SK-N-SH (cell line): ENCODE measurements around the gene FAM168A. TPM values are rescaled to one million over a fixed set of nuclear protein-coding genes. Genes with fewer than 3 reads are reported as not detected.

Experiments used
- CTCF ChIA-PET: fragments of 300-600, 350-600 bp; formaldehyde crosslinking; extraction: SDS; loops from one replicate; lab custom pipeline; 2021; lab: Yijun Ruan, JAX
- POLR2A ChIA-PET: fragments of 350-600 bp; sonication (Branson Sonifier 250); formaldehyde crosslinking; extraction: SDS; loops from one replicate; lab custom pipeline; 2020; ENCODE audit warnings: antibody characterized with exemption, inconsistent platforms; lab: Yijun Ruan, JAX
- DNase-seq: peaks from one replicate; pipeline ENCODE4 v3.0.0; 2012
- H2AFZ ChIP-seq: fragments of 200-600 bp; sonication (generic); 2 replicates; pipeline ENCODE4 v1.8.1; 2016; ENCODE audit warnings: antibody characterized with exemption, mild to moderate bottlenecking, low read depth
- H3F3A ChIP-seq: fragments of 200-600 bp; sonication (generic); replicated peaks from 2 replicates; pipeline ENCODE3; 2016; ENCODE audit warnings: antibody characterized with exemption, mild to moderate bottlenecking; ENCODE audit not compliant: insufficient read depth
- H3K27ac ChIP-seq, 2 experiments: fragments of 200-500 bp in 1 of 2; fragments of 200-600 bp in 1 of 2; sonication (Bioruptor generic) in 1 of 2; sonication (generic), shearing (Covaris generic) in 1 of 2; 2 replicates each; pipeline versions ENCODE4 v1.5.1 to v1.6.1; 2014 to 2016; ENCODE audit warnings: low read depth in 2 of 2, inconsistent platforms in 1 of 2, low read length in 1 of 2, mild to moderate bottlenecking in 1 of 2, mixed read lengths in 1 of 2
- H3K27me3 ChIP-seq: fragments of 200-600 bp; sonication (generic), shearing (Covaris generic); 2 replicates; pipeline ENCODE4 v1.6.1; 2016; ENCODE audit warnings: mixed run types; ENCODE audit not compliant: insufficient read depth
- H3K36me3 ChIP-seq, 2 experiments: fragments of 200-500 bp in 1 of 2; fragments of 200-600 bp in 1 of 2; sonication (Bioruptor generic) in 1 of 2; sonication (generic) in 1 of 2; replicated peaks in 1 of 2; 2 replicates each; pipeline versions ENCODE3 to v1.5.1; 2014 to 2016; ENCODE audit warnings: low read length in 1 of 2, mild to moderate bottlenecking in 1 of 2; ENCODE audit not compliant: insufficient read depth in 2 of 2, control insufficient read depth in 1 of 2
- H3K4me1 ChIP-seq, 2 experiments: fragments of 200-500 bp in 1 of 2; fragments of 200-600 bp in 1 of 2; sonication (Bioruptor generic) in 1 of 2; sonication (generic), shearing (Covaris generic) in 1 of 2; 2 replicates each; pipeline versions ENCODE4 v1.5.1 to v1.6.1; 2014 to 2016; ENCODE audit warnings: low read depth in 1 of 2, low read length in 1 of 2, mixed run types in 1 of 2; ENCODE audit not compliant: insufficient read depth in 2 of 2, control insufficient read depth in 1 of 2
- H3K4me2 ChIP-seq: fragments of 200-600 bp; sonication (generic), shearing (Covaris generic); 2 replicates; pipeline ENCODE4 v1.6.1; 2017; ENCODE audit warnings: mixed run types
- H3K4me3 ChIP-seq, 2 experiments: fragments of 200-500 bp in 1 of 2; fragments of 200-600 bp in 1 of 2; sonication (Bioruptor generic) in 1 of 2; sonication (generic), shearing (Covaris generic) in 1 of 2; 2 replicates each; pipeline versions ENCODE4 v1.5.1 to v1.8.1; 2014 to 2016; ENCODE audit warnings: low read depth in 2 of 2, inconsistent platforms in 1 of 2, low read length in 1 of 2, mild to moderate bottlenecking in 1 of 2, mixed read lengths in 1 of 2, moderate library complexity in 1 of 2
- H3K79me2 ChIP-seq: fragments of 200-600 bp; sonication (generic); 2 replicates; pipeline ENCODE4 v1.8.1; 2017; ENCODE audit warnings: mild to moderate bottlenecking; ENCODE audit not compliant: insufficient read depth
- H3K9ac ChIP-seq: fragments of 200-600 bp; sonication (generic); 2 replicates; pipeline ENCODE4 v1.6.1; 2017; ENCODE audit warnings: mixed run types
- H3K9me2 ChIP-seq: fragments of 200-600 bp; sonication (generic); 2 replicates; pipeline ENCODE4 v1.6.1; 2017; ENCODE audit warnings: mixed run types
- H3K9me3 ChIP-seq: fragments of 200-600 bp; sonication (generic); 2 replicates; pipeline ENCODE4 v1.6.1; 2017; ENCODE audit warnings: mixed run types, mild to moderate bottlenecking, moderate library complexity
- H4K20me1 ChIP-seq: fragments of 200-600 bp; sonication (generic); 2 replicates; pipeline ENCODE4 v1.6.1; 2017; ENCODE audit warnings: mild to moderate bottlenecking, mixed run types; ENCODE audit not compliant: insufficient read depth
- FOXM1 ChIP-seq: IDR thresholded peaks from 2 replicates; pipeline ENCODE4 v1.4.0; 2012; ENCODE audit warnings: low read depth, mild to moderate bottlenecking
- GABPA ChIP-seq: IDR thresholded peaks from 2 replicates; pipeline ENCODE4 v1.4.0; 2012; ENCODE audit warnings: low read depth, mild to moderate bottlenecking
- MEF2A ChIP-seq: IDR thresholded peaks from 2 replicates; pipeline ENCODE4 v1.4.0; 2012; ENCODE audit warnings: low read depth, borderline replicate concordance
- NRF1 ChIP-seq: IDR thresholded peaks from 2 replicates; pipeline ENCODE4 v1.6.1; 2012; ENCODE audit warnings: low read depth, mild to moderate bottlenecking, low read length
- RCOR1 ChIP-seq: fragments of 150-350 bp; IDR thresholded peaks from 2 replicates; pipeline ENCODE4 v1.6.1; 2017; ENCODE audit warnings: antibody characterized with exemption, low read length
- RFX5 ChIP-seq: IDR thresholded peaks from 2 replicates; pipeline ENCODE4 v1.6.1; 2012; ENCODE audit warnings: mild to moderate bottlenecking, improper control_type of control experiment, low read length
- RXRA ChIP-seq: IDR thresholded peaks from 2 replicates; pipeline ENCODE4 v1.4.0; 2012; ENCODE audit warnings: low read depth, mild to moderate bottlenecking, borderline replicate concordance
- SMC3 ChIP-seq: IDR thresholded peaks from 2 replicates; pipeline ENCODE4 v1.6.1; 2012; ENCODE audit warnings: low read depth, low read length, improper control_type of control experiment
- TCF12 ChIP-seq: IDR thresholded peaks from 2 replicates; pipeline ENCODE4 v1.4.0; 2012
- YY1 ChIP-seq: IDR thresholded peaks from 2 replicates; pipeline ENCODE4 v1.4.0; 2012; ENCODE audit warnings: low read depth, mild to moderate bottlenecking
- WGBS: methylation state at CpG from one replicate; pipeline ENCODE4 v1.1.6; 2017; ENCODE audit warnings: low lambda C conversion rate; 5-methylcytosine and 5-hydroxymethylcytosine counted together
- polyA plus RNA-seq, 3 experiments: library from polyadenylated mRNA; depleted of rRNA; stranded (reverse); fragments of >200 nt; gene quantifications; 2 replicates each; pipeline ENCODE4 v1.2.3, GENCODE V29; 2012
- TF ChIP-seq, protein P1 (sequence below): IDR thresholded peaks from 2 replicates; pipeline ENCODE4; 2012
- TF ChIP-seq, protein P2 (sequence below): IDR thresholded peaks from 2 replicates; pipeline ENCODE4 v1.4.0; 2012; ENCODE audit warnings: low read depth

FAM168A gene
- polyA plus RNA-seq, 1 of the 3 experiments (the other 2 are of a cell fraction): 17.8 TPM

DNA sequence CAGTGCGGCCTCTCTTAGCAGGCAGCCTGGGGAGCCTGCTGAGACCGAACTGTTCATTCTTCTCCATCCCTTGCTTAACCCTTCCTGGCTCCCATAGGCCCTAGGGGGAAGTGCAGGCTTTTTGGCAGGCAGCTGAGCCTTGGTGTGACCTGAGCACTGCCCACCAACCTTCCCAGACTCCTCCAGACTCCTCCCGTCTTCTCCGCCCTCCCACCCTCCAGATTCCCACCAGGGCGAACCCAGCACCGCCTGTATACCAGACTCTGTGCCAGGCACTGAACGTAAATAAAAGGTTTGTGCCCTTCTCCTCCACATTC lies 213.8 kb downstream of the FAM168A start:
- POLR2A ChIA-PET: no interaction called here
- H3K4me1 ChIP-seq: peaks cover 15 to 24% of the 10 kb centered on the region in 2 experiments; a peak in 2 of 4 replicates

DNA sequence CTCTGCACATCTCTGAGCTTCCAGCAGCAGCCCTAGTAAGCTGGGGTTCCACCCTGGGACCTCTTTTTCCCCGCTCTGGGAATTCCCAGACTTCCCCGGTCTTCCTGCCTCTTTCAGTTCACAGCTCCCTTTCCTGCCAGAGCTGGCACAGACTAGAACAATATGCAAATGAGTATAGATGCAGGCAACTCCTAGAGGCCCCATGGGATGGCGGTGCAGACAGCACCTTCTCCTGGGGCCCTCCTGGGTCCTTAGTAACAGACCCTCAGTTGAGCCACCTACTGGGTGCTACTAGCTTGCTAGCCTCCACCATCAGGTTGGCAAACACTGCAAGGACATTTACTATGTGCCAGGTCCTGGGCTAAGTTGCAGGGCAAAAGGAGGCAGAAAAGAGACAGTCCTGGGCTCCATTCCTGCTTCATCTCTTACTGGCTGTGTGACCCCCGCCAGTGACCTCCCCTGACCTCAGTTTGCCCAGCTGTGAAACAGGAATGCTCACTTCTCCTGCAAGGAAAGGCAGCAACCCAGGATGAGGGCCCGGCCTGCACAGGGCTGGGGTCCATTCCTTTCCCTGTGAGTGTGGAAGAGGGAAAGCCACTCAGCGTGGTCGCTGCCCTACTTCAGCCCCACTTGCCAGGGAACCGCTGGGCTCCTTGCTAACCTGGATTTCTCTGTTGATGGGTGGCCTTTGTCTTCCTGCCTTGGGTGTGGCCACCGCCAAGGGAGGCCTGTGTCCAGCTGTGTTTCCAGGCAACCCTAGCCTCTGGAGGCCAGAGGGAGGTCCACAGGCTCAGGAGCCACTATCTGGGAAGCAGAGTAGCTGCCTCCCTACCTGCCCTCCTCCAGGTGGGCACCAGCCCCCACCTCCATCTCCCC lies 214.4 kb downstream of the FAM168A start:
- Histone ChIP-seq H3K4me2 (no peak overlapping the region), H2AFZ (no peak overlapping the region), H3K36me3 (no peaks in the 10 kb centered on the region), H3K4me1 (peaks cover 15 to 22% of the 10 kb centered on the region in 2 experiments; a peak in 2 of 4 replicates), H3K4me3 (no peak overlapping the region), H3K27ac (no peak overlapping the region; a peak in 1 of 4 replicates), H3K9me2 (no peaks in the 10 kb centered on the region), H3F3A (no peaks in the 10 kb centered on the region), H3K27me3 (no peaks in the 10 kb centered on the region), H4K20me1 (peaks cover 22% of the 10 kb centered on the region; the same call in 1 of the 2 replicates), H3K79me2 (peaks cover 71% of the 10 kb centered on the region), H3K9ac (no peak overlapping the region), H3K9me3 (no peaks in the 10 kb centered on the region)
- TF ChIP-seq GABPA: no peak
- no peak for TF ChIP-seq FOXM1
- no peak for DNase-seq
- WGBS: 83% methylated on average over 8 of the region's 9 CpGs
- ChIA-PET CTCF (interaction anchor here (1.0 to 3.7 kb wide), 6 partner anchors 10 to 278 kb away, joined by 3 to 31 read pairs (median 13); partner anchors contain the start of gene ARHGEF17), POLR2A (no interaction called here)

More for the DNA sequence above, 213.8 kb downstream of the FAM168A start:
- H3K9me2 ChIP-seq: no peaks in the 10 kb centered on the region
- H3K4me3 ChIP-seq: no peak overlapping the region
- no peak overlapping the region for H2AFZ ChIP-seq
- TF ChIP-seq, protein P1, sequence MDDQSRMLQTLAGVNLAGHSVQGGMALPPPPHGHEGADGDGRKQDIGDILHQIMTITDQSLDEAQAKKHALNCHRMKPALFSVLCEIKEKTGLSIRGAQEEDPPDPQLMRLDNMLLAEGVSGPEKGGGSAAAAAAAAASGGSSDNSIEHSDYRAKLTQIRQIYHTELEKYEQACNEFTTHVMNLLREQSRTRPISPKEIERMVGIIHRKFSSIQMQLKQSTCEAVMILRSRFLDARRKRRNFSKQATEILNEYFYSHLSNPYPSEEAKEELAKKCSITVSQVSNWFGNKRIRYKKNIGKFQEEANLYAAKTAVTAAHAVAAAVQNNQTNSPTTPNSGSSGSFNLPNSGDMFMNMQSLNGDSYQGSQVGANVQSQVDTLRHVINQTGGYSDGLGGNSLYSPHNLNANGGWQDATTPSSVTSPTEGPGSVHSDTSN: no peak
- TF ChIP-seq NRF1 (no peak), RCOR1 (no peak), RFX5 (no peak), FOXM1 (no peak), GABPA (no peak), YY1 (no peak), RXRA (no peak), SMC3 (no peak), MEF2A (no peak), TCF12 (no peak)
- TF ChIP-seq, protein P2, sequence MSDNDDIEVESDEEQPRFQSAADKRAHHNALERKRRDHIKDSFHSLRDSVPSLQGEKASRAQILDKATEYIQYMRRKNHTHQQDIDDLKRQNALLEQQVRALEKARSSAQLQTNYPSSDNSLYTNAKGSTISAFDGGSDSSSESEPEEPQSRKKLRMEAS: no peak
- DNase-seq: no peak
- H3F3A ChIP-seq: no peaks in the 10 kb centered on the region
- H3K27ac ChIP-seq: no peak overlapping the region
- H3K9me3 ChIP-seq: no peaks in the 10 kb centered on the region
- 97% methylated on average over 7 of the region's 7 CpGs for WGBS
- H4K20me1 ChIP-seq: peaks cover 22% of the 10 kb centered on the region; the same call in 1 of the 2 replicates
- CTCF ChIA-PET: interaction anchor here (1.0 to 3.7 kb wide), 7 partner anchors 10 to 277 kb away, joined by 3 to 31 read pairs (median 12); partner anchors contain the start of gene ARHGEF17
- no peaks in the 10 kb centered on the region for H3K36me3 ChIP-seq
- no peaks in the 10 kb centered on the region for H3K27me3 ChIP-seq
- no peak overlapping the region for H3K9ac ChIP-seq
- H3K4me2 ChIP-seq: no peak overlapping the region
- H3K79me2 ChIP-seq: peaks cover 66% of the 10 kb centered on the region
